ENCODE results near the gene CALCOCO2. TPM values are rescaled to one million over a fixed set of nuclear protein-coding genes. Genes with fewer than 3 reads are reported as not detected.

Gene CALCOCO2
- total and polyA plus RNA-seq, 2 of the 13 experiments (the other 11 are each of a cell fraction or from before 2014, with no cell fraction given) = 72.9 to 111 TPM

DNA sequence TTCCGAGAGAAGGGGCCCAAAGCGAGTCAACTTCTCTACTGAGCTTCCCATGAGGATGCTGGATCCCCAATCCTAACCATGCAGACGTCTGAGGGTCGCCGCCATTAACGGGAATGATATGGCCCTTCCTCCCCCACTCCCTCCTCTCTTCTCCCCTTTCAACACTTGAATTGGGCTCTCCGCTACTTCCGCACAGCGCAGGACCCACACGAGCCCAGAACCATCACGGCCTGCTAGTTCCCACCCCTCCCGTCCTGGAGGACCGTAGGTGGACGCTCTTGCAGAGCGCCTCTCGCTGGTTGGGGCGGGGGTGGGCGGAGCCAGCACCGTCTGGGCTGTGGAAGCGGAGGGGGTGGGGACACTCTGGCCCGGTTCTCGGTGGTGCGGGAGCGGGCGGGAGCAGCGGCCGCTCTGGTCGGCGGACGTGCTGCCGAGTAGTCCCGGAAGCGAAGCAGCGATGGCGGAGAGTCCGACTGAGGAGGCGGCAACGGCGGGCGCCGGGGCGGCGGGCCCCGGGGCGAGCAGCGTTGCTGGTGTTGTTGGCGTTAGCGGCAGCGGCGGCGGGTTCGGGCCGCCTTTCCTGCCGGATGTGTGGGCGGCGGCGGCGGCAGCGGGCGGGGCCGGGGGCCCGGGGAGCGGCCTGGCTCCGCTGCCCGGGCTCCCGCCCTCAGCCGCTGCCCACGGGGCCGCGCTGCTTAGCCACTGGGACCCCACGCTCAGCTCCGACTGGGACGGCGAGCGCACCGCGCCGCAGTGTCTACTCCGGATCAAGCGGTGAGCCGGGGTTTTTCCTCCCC lies 77.4 kb downstream of the CALCOCO2 start, which contains the start of gene UBE2Z (continued):
- TF ChIP-seq, protein P1, sequence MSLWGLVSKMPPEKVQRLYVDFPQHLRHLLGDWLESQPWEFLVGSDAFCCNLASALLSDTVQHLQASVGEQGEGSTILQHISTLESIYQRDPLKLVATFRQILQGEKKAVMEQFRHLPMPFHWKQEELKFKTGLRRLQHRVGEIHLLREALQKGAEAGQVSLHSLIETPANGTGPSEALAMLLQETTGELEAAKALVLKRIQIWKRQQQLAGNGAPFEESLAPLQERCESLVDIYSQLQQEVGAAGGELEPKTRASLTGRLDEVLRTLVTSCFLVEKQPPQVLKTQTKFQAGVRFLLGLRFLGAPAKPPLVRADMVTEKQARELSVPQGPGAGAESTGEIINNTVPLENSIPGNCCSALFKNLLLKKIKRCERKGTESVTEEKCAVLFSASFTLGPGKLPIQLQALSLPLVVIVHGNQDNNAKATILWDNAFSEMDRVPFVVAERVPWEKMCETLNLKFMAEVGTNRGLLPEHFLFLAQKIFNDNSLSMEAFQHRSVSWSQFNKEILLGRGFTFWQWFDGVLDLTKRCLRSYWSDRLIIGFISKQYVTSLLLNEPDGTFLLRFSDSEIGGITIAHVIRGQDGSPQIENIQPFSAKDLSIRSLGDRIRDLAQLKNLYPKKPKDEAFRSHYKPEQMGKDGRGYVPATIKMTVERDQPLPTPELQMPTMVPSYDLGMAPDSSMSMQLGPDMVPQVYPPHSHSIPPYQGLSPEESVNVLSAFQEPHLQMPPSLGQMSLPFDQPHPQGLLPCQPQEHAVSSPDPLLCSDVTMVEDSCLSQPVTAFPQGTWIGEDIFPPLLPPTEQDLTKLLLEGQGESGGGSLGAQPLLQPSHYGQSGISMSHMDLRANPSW (CRISPR knock-in tag; IDR thresholded peaks at IDR 0.05; ENCODE audit: borderline replicate concordance) = no peak; the same call in 1 of the 2 replicates
- TF ChIP-seq ZFYVE20 (CRISPR knock-in tag; IDR thresholded peaks at IDR 0.05; ENCODE audit: borderline replicate concordance, low read depth) = peak; percentile 64; the same call in 1 of the 2 replicates
- TF ChIP-seq MTA3 (CRISPR knock-in tag; IDR thresholded peaks at IDR 0.05) = no peak
- TF ChIP-seq CEBPG (CRISPR knock-in tag; IDR thresholded peaks at IDR 0.05) = peak; percentile 52
- no peak; the same call in none of the 2 replicates for TF ChIP-seq ZNF724P (CRISPR knock-in tag; IDR thresholded peaks at IDR 0.05; ENCODE audit: borderline replicate concordance)
- TF ChIP-seq ZNF468 (CRISPR knock-in tag; IDR thresholded peaks at IDR 0.05) = no peak
- TF ChIP-seq ZNF784 (CRISPR knock-in tag; IDR thresholded peaks at IDR 0.05; ENCODE audit: borderline replicate concordance) = peak; percentile 91; the same call in 1 of the 2 replicates
- peak; percentile 93; the same call in 1 of the 2 replicates for TF ChIP-seq ZSCAN20 (CRISPR knock-in tag; IDR thresholded peaks at IDR 0.05; ENCODE audit: borderline replicate concordance)
- TF ChIP-seq NFYB (CRISPR knock-in tag; IDR thresholded peaks at IDR 0.05) = peak; percentile 58; the same call in 1 of the 2 replicates
- no peak for TF ChIP-seq ZNF30 (CRISPR knock-in tag; IDR thresholded peaks at IDR 0.05)
- peak; percentile 79 for TF ChIP-seq ZNF263 (CRISPR knock-in tag; IDR thresholded peaks at IDR 0.05)
- peak; percentile 59 for TF ChIP-seq CCAR2 (optimal IDR thresholded peaks at IDR 0.05; ENCODE audit: low read depth, low read length)
- TF ChIP-seq POGK (CRISPR knock-in tag; conservative IDR thresholded peaks at IDR 0.05) = peak; percentile 98
- peak; percentile 85 for TF ChIP-seq MIER2 (CRISPR knock-in tag; IDR thresholded peaks at IDR 0.05)
- peak; percentile 82; the same call in 1 of the 2 replicates for TF ChIP-seq ZNF414 (CRISPR knock-in tag; IDR thresholded peaks at IDR 0.05)
- peak; percentile 66; the same call in 1 of the 2 replicates for TF ChIP-seq RERE (CRISPR knock-in tag; IDR thresholded peaks at IDR 0.05; ENCODE audit: low read depth)
- no peak for TF ChIP-seq IRX3 (CRISPR knock-in tag; IDR thresholded peaks at IDR 0.05; ENCODE audit: borderline replicate concordance, low read depth)
